Choroid plexus epithelial cell (primary cell): ENCODE data around the gene SAMSN1.
"Not testable (repeated sequence)": the region's sequence is repeated elsewhere in the genome, so short reads cannot be mapped to it uniquely, and the experiment has no call there.

Source experiments
- DNase-seq: peaks from one replicate; pipeline ENCODE4 v3.0.0-alpha.2; 2010; ENCODE audit warnings: low read depth
- H3K4me3 ChIP-seq: 2 replicates; pipeline ENCODE4 v1.5.1; 2011; ENCODE audit warnings: low read depth, mild to moderate bottlenecking, control low read depth, low read length, moderate library complexity
- TF ChIP-seq, protein P1 (sequence below): conservative IDR thresholded peaks from 2 replicates; pipeline ENCODE4 v1.5.1; 2011; ENCODE audit warnings: low read depth, mild to moderate bottlenecking, control low read depth, inconsistent platforms, low read length, moderate library complexity

The SAMSN1 gene

DNA sequence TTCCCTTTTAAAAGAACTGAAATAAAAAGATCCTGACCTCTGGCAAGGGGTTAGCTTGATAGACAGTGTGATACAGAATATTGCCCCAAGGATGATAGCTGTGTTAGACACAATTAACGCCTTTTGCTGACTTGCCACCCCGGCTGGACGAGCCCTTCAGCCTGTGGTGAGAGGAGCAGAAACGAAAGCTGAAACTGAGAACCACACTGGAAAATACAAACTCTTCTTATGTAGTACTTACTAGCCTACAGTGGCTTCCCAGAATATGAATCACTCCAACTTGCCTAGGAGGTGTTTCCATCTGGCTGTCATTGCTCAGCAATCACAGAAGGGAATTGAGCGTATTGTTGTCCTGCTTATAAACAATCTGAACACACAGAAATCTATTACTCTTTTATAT is 22.9 kb downstream of the SAMSN1 start:
- peak; percentile 40 for DNase-seq
- TF ChIP-seq, protein P1, sequence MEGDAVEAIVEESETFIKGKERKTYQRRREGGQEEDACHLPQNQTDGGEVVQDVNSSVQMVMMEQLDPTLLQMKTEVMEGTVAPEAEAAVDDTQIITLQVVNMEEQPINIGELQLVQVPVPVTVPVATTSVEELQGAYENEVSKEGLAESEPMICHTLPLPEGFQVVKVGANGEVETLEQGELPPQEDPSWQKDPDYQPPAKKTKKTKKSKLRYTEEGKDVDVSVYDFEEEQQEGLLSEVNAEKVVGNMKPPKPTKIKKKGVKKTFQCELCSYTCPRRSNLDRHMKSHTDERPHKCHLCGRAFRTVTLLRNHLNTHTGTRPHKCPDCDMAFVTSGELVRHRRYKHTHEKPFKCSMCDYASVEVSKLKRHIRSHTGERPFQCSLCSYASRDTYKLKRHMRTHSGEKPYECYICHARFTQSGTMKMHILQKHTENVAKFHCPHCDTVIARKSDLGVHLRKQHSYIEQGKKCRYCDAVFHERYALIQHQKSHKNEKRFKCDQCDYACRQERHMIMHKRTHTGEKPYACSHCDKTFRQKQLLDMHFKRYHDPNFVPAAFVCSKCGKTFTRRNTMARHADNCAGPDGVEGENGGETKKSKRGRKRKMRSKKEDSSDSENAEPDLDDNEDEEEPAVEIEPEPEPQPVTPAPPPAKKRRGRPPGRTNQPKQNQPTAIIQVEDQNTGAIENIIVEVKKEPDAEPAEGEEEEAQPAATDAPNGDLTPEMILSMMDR: no peak
- no peak overlapping the region for H3K4me3 ChIP-seq

DNA sequence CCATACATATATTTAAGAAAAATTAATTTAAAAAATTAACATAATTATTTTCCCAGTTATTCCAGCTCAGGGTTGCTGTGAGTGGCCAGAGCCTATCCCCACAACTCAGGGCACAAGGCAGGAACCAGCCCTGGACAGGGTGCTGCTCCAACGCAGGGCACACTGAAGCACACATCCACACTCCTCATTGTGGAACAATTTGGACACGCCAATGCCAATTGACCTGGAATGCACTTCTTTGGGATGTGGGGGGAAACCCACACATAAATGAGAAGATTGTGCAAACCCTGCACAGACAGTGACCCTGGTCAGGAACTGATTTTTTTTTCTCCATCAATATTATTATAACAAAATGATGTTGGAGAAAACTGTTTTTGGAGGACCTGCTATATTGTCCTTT is 23.4 kb downstream of the SAMSN1 start:
- H3K4me3 ChIP-seq: no peak overlapping the region

DNA sequence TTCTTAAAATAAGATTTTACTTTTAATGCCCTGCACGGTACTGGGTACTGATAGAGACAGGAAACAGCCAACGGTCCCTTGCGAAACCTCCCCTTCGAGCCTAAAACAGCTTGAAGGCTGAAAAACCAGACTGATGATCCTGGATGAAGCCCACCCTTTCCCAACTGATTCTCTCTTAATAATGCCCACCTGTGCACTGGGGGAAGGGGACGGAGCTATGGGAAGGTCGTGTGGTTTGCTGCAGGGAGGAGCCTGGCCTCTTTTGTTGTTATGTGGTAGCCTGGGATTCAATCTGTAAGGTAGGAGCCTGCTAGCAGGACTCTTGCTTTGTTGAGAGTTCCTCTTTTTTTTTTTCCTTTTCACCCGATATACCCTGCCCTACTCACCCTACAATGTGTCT is 25.6 kb downstream of the SAMSN1 start:
- TF ChIP-seq, protein P1: no peak
- H3K4me3 ChIP-seq: no peak overlapping the region
- DNase-seq: peak; percentile 1

More for the DNA sequence above, 23.4 kb downstream of the SAMSN1 start:
- DNase-seq: no peak
- TF ChIP-seq, protein P1: no peak

GRCh38 chr21:14519000-14519399 is 27.1 kb downstream of the SAMSN1 start:
- DNase-seq: peak; percentile 4
- TF ChIP-seq, protein P1: no peak

GRCh38 chr21:14513804-14514203 is 32.3 kb downstream of the SAMSN1 start:
- TF ChIP-seq, protein P1: no peak
- H3K4me3 ChIP-seq: no peak overlapping the region
- DNase-seq: no peak

More at GRCh38 chr21:14519000-14519399, 27.1 kb downstream of the SAMSN1 start:
- no peak overlapping the region for H3K4me3 ChIP-seq

DNA sequence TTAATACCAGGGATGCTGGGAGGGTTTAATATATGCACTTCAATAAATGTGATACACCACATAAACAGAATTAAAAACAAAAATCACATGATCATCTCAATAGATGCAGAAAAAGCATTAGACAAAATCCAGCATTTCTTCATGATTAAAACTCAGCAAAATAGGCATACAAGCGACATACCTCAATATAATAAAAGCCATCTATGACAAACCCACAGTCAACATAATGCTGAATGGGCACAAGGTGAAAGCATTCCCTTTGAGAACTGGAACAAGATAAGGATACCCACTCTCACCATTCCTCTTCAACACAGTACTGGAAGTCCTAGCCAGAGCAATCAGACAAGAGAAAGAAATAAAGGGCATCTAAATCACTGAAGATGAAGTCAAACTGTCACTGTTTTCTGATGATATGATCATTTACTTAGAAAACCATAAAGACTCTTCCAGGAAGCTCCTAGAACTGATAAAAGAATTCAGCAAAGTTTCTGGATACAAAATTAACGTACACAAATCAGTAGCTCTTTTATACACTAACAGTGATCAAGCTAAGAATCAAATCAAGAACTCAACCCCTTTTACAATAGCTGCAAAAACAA is 39.2 kb downstream of the SAMSN1 start:
- DNase-seq, H3K4me3 ChIP-seq: not testable (repeated sequence)

DNA sequence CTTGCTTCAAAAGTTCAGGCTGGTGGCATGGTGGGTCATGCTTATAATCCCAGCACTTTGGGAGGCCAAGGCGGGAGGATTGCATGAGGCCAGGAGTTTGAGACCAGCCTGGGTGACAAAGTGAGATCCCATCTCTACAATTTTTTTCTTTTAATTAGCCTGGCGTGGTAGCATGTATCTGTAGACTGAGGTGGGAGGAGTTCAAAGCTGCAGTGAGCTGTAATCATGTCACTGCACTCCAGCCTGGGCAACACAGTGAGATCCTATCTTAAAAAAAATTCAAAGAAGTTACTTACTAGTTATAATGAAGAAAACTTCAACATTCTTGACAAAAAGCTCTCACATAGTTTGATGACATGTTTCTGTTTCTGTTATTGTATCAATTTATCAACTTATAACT is 45.2 kb downstream of the SAMSN1 start:
- TF ChIP-seq, protein P1: no peak
- H3K4me3 ChIP-seq: no peak overlapping the region
- DNase-seq: no peak
